Measurements from ENCODE around the gene CDYL2.
A peak's percentile ranks its signal among the peaks of the same experiment; 100 is the strongest.

Gene CDYL2

GRCh38 chr16:80693553-80693952 lies 110.8 kb downstream of the CDYL2 start:
- no peak for TF ChIP-seq POLR2A (IDR thresholded peaks at IDR 0.05; ENCODE audit: low read depth, low read length)
- DNase-seq (ENCODE audit: insufficient read length, low spot score) = no peak

GRCh38 chr16:80692270-80692669 lies 112.1 kb downstream of the CDYL2 start:
- no peak for FAIRE-seq
- no peak for DNase-seq (ENCODE audit: insufficient read length, low spot score)
- TF ChIP-seq POLR2A (IDR thresholded peaks at IDR 0.05; ENCODE audit: low read depth, low read length) = no peak

More at GRCh38 chr16:80693553-80693952, 110.8 kb downstream of the CDYL2 start:
- no peak for FAIRE-seq

GRCh38 chr16:80691111-80691741 lies 113.2 kb downstream of the CDYL2 start:
- no peak for TF ChIP-seq POLR2A (IDR thresholded peaks at IDR 0.05; ENCODE audit: low read depth, low read length)
- no peak for FAIRE-seq
- DNase-seq (ENCODE audit: insufficient read length, low spot score) = no peak

DNA sequence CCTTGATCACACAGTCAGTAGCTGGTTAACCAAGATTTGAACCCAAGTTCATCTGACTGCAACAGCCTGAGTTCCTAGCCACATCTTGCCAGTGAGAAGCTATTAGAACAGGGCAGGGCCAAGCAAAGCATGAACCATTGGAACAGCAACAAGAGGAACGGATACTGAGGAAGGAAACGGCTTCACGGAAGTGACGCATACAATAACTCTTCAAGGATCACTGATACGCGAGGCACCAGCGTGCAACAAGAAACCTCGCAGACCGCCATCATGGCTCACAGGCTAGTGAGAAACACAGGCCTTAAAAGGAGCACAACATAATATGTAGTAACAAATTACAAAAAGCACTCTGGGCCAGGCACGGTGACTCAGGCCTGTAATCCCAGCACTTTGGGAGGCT lies 114.9 kb downstream of the CDYL2 start:
- DNase-seq (ENCODE audit: insufficient read length, low spot score) (no peak), FAIRE-seq (no peak)
- TF ChIP-seq POLR2A (IDR thresholded peaks at IDR 0.05; ENCODE audit: low read depth, low read length) = no peak

- DNase-seq (ENCODE audit: insufficient read length, low spot score) (no peak), FAIRE-seq (no peak)
- no peak for TF ChIP-seq POLR2A (IDR thresholded peaks at IDR 0.05; ENCODE audit: low read depth, low read length)
Observed at GRCh38 chr16:80687606-80688005, 116.8 kb downstream of the CDYL2 start.

DNA sequence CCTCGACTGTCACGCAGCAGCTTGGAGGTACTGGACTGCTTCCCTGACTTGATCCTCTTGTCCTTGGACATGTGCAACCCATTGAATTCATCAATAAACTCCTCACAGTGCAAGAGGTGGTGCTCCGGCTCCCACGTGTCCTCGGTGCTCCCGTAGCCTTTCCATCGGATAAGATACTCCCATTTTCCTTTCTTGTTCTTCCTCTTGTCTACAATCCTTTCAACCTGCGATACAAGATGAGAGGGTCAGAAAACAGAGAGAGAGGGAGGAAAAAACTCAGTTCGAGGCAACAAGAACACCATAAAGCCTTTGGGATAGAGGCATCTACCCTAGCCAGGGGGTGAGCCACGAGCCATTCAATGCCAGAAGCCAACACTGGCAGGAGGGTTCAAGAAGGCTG lies 119.5 kb downstream of the CDYL2 start:
- FAIRE-seq (no peak), DNase-seq (ENCODE audit: insufficient read length, low spot score) (no peak)
- TF ChIP-seq POLR2A (IDR thresholded peaks at IDR 0.05; ENCODE audit: low read depth, low read length) = no peak

DNA sequence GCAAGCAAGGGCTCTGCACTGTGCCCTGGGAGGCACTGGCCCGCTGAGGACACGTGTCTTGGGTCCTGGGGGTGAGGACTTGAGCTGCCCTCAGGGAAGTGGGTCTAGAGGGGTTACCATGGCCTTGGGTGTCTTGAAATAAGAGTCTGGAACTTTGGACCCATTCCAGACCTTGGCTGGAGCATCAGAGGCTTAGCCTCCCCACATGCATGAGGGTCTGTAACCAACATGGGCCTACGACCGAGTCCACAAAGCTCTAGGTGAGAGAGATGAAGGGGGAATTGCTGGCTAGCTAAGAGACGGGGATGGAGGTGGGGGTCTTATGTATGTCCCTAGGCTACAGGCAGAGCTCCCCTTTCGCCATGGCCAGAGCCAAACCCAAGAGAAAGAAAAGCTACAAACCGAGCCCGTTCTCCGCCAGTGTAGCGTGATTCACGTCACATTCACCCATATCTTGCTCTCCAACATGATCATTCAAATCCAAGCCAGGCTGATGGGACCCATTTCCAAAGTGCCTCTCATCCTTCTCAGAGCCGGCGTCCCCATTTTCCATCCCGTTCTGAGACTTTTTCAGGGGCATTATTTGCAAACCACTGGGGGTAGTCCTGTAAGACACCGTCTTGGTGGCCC lies 120.1 kb downstream of the CDYL2 start:
- DNase-seq (ENCODE audit: insufficient read length, low spot score) (no peak), FAIRE-seq (no peak)
- no peak for TF ChIP-seq POLR2A (IDR thresholded peaks at IDR 0.05; ENCODE audit: low read depth, low read length)

- DNase-seq (ENCODE audit: insufficient read length, low spot score) (no peak), FAIRE-seq (no peak)
- no peak for TF ChIP-seq POLR2A (IDR thresholded peaks at IDR 0.05; ENCODE audit: low read depth, low read length)
Observed at GRCh38 chr16:80683646-80684045, 120.8 kb downstream of the CDYL2 start.

- DNase-seq (ENCODE audit: insufficient read length, low spot score) = peak; percentile 69
- no peak for FAIRE-seq
- TF ChIP-seq POLR2A (IDR thresholded peaks at IDR 0.05; ENCODE audit: low read depth, low read length) = no peak
Observed at GRCh38 chr16:80682421-80683070, 121.9 kb downstream of the CDYL2 start.

- no peak for FAIRE-seq
- DNase-seq (ENCODE audit: insufficient read length, low spot score) = no peak
- no peak for TF ChIP-seq POLR2A (IDR thresholded peaks at IDR 0.05; ENCODE audit: low read depth, low read length)
Observed at GRCh38 chr16:80681436-80681835, 123.0 kb downstream of the CDYL2 start.

DNA sequence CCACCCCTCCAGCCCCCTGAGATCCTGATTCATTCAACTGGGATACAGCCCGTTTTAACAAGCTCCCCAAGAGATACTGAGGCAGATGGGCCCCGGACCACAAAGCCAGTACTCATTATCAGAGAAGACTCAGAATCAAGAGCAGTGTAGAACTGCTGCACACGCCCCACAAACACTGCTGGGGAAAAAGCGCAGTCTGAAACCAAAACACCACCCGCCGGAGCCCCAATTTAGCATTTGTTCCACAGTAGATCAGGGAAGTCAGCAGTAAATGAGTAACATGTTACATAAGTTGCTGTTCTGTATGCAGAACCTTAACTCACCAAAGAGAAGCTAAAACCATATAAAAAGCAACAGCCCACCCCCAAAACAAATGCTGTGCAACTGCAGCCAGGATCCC lies 123.6 kb downstream of the CDYL2 start:
- FAIRE-seq (no peak), DNase-seq (ENCODE audit: insufficient read length, low spot score) (no peak)
- TF ChIP-seq POLR2A (IDR thresholded peaks at IDR 0.05; ENCODE audit: low read depth, low read length) = no peak

GRCh38 chr16:80680046-80680445 lies 124.4 kb downstream of the CDYL2 start:
- FAIRE-seq = no peak
- TF ChIP-seq POLR2A (IDR thresholded peaks at IDR 0.05; ENCODE audit: low read depth, low read length) = no peak

DNA sequence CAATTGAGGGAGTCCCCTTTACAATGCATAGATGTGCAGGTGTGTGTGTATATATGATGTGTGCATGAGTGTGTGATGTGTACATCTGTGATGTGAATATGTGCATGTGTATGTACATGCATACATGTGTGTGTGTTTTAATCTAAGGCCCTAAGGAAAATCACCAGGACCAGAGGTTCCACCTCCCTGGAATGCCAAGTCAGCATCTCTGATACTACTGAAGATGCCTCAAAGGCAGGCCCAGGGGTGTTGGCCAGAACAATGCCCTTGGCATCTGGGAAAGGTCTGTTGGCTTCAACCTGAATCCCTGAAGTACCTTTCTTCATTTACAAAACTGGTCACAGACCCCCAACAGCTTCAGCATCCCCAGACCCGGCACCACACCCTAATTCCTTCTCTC lies 129.5 kb downstream of the CDYL2 start:
- TF ChIP-seq POLR2A (IDR thresholded peaks at IDR 0.05; ENCODE audit: low read depth, low read length) = no peak
- no peak for DNase-seq (ENCODE audit: insufficient read length, low spot score)
- FAIRE-seq = no peak

More at GRCh38 chr16:80680046-80680445, 124.4 kb downstream of the CDYL2 start:
- DNase-seq (ENCODE audit: insufficient read length, low spot score) = no peak

GRCh38 chr16:80672379-80672778 lies 132.0 kb downstream of the CDYL2 start:
- no peak for TF ChIP-seq POLR2A (IDR thresholded peaks at IDR 0.05; ENCODE audit: low read depth, low read length)
- DNase-seq (ENCODE audit: insufficient read length, low spot score) = no peak
- no peak for FAIRE-seq
